ENCODE data around the gene LCN12.
"Not testable (repeated sequence)": the region's sequence is repeated elsewhere in the genome, so short reads cannot be mapped to it uniquely, and the experiment has no call there.

LCN12 gene

DNA sequence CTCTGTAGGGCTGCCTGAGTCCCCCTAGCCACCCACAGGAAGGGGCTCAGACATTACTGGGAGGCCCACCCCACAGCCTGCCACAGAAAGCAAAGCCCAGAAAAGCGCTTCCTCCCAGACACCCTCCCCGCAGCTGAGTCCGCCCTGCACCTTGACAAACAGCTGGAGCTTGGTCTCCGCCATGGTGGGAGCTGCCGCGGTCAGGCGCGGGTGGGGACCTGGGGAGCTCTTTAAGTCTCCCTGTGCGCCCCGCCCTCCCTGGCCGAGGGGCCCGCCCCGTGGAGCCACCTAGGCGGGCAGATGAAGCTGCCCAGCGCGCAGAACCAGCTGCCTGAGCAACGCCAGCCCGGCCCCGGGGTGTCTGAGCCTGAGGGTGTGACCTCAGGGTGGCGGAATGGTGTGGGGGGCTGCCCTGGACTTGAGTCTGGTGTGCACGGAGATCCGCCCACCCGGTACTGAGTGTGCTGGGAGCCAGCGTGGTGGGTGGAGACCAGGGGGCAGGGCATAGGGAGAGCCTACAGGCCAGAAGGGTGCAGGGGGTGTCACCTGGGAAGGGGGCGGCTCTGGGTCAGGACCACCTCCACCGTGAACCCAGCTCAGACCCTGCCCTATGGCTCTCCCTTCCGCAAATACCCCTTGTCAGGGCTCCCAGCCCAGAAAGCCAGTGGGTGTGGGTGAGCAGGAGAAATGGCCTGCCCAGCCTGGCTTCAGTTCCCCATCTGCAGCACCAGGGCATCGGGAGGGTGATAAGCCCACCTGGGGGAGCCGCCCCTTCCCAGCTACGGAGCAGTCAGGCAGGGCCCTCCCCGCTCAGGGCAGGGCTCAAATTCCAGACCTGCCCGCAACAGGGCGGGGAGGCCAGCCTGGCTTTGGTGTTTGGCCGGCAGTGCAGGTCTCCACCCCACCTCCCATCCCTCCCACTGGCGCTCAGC is 44.6 kb downstream of the LCN12 start, which contains the start of gene CLIC3:
TSS of gene CLIC3 (minus strand) at position 208 of the 932 bp plus-strand sequence. CDS start at position 183, 25 bp downstream.
- no peak for TF ChIP-seq EZH2 (IDR thresholded peaks at IDR 0.05)
- no peak for TF ChIP-seq POLR2AphosphoS5 (IDR thresholded peaks at IDR 0.05; ENCODE audit: borderline replicate concordance, low read depth, low read length)
- TF ChIP-seq FOXP2 (optimal IDR thresholded peaks at IDR 0.05; ENCODE audit: control extremely low read depth, extremely low read length, insufficient read depth): no peak
- no peaks in the 10 kb centered on the region for H3K9me3 ChIP-seq (ENCODE audit: low read depth, low read length)
- no peak within 1 kb of the TSS for H3K4me3 ChIP-seq
- peak within 1 kb of the TSS; percentile 59 for H3K9ac ChIP-seq (ENCODE audit: insufficient read length)
- DNase-seq (ENCODE audit: low read depth, low spot score): no peak
- H3K36me3 ChIP-seq (ENCODE audit: insufficient read depth, low read length): peaks cover 5% of the 10 kb centered on the region; the same call in 1 of the 2 replicates
- no peak within 1 kb of the TSS for H3K27ac ChIP-seq

DNA sequence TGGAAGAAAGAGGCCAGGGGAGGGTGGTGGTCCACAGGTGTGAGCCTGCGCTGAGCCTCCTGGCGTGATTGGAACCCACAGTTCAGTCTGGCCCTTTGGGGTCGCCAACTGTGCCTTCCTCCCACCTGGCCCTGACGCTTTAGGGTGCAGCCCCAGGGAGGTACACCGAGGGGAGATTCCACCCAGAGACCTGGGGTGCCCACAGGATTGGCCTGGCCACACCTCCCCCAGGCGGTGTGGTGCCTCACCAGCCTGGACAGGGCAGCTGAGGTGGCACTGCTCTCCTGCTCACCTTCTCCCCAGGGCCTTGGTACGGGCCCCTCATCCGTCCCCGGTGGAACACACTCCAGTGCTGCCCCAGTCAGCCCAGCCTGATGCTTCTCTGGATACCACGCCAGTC is 45.3 kb downstream of the LCN12 start:
- Histone ChIP-seq H3K9ac (ENCODE audit: insufficient read length) (no peak overlapping the region), H3K27ac (no peak overlapping the region), H3K36me3 (ENCODE audit: insufficient read depth, low read length) (peaks cover 5% of the 10 kb centered on the region; the same call in 1 of the 2 replicates), H3K9me3 (ENCODE audit: low read depth, low read length) (no peaks in the 10 kb centered on the region), H3K4me3 (no peak overlapping the region)
- DNase-seq (ENCODE audit: low read depth, low spot score): no peak
- no peak for TF ChIP-seq FOXP2 (optimal IDR thresholded peaks at IDR 0.05; ENCODE audit: control extremely low read depth, extremely low read length, insufficient read depth)

DNA sequence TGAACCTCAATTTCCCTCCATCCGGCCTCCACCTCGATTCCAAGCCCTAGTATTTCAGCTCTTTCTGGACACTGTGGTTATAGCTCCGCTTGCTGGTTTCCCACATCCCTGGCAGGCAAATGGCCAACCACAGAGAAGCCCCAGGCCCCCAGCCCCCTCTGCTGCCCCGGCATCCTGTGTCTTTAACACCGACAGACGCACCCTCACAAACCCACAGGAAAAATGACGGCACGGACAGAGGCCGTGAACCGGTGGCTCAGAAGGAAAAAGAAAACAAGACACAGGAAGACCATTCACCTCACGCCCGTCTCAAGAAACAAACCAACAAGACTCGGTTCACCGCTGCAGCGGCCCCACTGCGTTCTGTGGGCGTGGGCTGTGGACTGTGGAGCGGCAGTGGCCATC is 45.8 kb downstream of the LCN12 start:
- no peak overlapping the region for H3K4me3 ChIP-seq
- peaks cover 5% of the 10 kb centered on the region; the same call in 1 of the 2 replicates for H3K36me3 ChIP-seq (ENCODE audit: insufficient read depth, low read length)
- no peak for DNase-seq (ENCODE audit: low read depth, low spot score)
- TF ChIP-seq POLR2AphosphoS5 (IDR thresholded peaks at IDR 0.05; ENCODE audit: borderline replicate concordance, low read depth, low read length) (no peak), FOXP2 (optimal IDR thresholded peaks at IDR 0.05; ENCODE audit: control extremely low read depth, extremely low read length, insufficient read depth) (no peak), EZH2 (IDR thresholded peaks at IDR 0.05) (no peak)
- no peak overlapping the region for H3K9ac ChIP-seq (ENCODE audit: insufficient read length)
- no peak overlapping the region for H3K27ac ChIP-seq
- no peaks in the 10 kb centered on the region for H3K9me3 ChIP-seq (ENCODE audit: low read depth, low read length)

DNA sequence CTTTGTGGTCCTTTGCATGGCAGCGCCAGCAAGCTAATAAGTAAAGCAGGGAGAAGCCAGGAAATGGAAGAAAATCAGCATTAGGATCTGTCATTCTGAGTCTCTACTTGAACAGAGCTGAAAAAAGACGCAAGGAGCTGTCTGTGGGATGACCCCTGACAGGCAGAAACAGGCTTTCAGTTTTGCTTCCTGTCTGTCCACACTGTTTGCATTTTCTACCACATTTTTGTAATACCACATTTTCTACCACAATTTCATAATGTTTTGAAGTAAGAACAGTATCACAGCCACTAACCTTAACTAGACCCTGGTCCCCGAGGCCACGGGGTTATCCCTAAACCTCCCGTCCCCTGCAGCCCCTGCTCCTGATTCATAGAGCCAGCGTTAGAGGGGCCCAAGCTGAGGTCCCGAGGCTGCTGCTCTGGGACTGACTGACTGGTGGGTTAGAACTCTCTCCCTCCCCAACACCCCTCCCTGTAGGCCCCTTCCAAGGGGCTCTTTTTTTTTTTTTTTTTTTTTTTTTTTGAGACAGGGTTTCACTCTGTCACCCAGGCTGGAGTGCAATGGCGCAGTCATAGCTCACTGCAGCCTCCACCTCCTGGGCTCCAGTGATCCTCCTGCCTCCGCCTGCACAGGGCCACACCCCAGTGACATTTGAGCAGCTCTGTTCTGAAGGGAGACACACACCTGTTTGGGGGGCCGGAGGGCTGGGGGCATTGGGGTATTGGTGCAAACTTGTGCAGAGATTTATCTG is 48.3 kb downstream of the LCN12 start:
- no peak overlapping the region for H3K27ac ChIP-seq
- no peak overlapping the region for H3K4me3 ChIP-seq
- no peak for DNase-seq (ENCODE audit: low read depth, low spot score)
- no peak overlapping the region for H3K9ac ChIP-seq (ENCODE audit: insufficient read length)
- H3K36me3 ChIP-seq (ENCODE audit: insufficient read depth, low read length): no peaks in the 10 kb centered on the region
- no peak for TF ChIP-seq EZH2 (IDR thresholded peaks at IDR 0.05)
- no peak for TF ChIP-seq FOXP2 (optimal IDR thresholded peaks at IDR 0.05; ENCODE audit: control extremely low read depth, extremely low read length, insufficient read depth)
- TF ChIP-seq POLR2AphosphoS5 (IDR thresholded peaks at IDR 0.05; ENCODE audit: borderline replicate concordance, low read depth, low read length): no peak
- no peaks in the 10 kb centered on the region for H3K9me3 ChIP-seq (ENCODE audit: low read depth, low read length)

DNA sequence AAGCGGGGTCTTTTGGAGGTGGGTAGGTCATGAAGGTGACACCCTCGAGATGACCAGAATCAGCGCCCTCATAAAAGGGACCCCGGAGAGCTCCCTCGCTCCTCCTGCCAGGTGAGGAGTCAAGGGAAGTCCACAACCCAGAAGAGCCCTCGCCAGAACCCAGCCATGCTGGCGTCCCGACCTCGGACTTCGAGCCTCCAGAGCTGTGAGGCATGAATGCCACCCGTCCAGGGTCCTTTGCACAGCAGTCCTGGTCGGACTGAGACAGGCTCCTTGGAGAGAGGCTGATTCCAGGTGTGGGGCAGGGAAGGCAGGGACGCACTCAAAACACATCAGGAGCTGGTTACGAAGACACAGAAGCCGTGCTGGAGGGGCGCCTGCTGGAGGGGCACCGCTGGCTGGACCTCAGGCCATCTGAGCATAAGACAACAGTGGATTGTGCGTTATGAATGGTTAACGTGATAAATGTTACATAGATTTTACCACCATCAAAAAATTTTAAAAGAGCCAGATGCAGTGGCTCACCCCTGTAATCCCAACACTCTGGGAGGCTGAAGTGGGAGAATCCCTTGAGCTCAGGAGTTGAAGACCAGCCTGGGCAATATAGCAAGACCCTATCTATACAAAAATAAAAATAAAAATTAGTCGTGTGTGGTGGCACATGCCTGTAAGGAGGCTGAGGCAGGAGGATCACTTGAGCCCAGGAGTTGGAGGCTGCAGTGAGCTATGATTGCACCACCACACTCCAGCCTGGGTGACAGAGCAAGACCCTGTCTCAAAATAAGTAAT is 50.0 kb downstream of the LCN12 start:
- no peak for TF ChIP-seq FOXP2 (optimal IDR thresholded peaks at IDR 0.05; ENCODE audit: control extremely low read depth, extremely low read length, insufficient read depth)
- TF ChIP-seq POLR2AphosphoS5 (IDR thresholded peaks at IDR 0.05; ENCODE audit: borderline replicate concordance, low read depth, low read length): no peak
- TF ChIP-seq EZH2 (IDR thresholded peaks at IDR 0.05): no peak
- H3K9ac ChIP-seq (ENCODE audit: insufficient read length): no peak overlapping the region
- no peak overlapping the region for H3K4me3 ChIP-seq
- no peak overlapping the region for H3K27ac ChIP-seq
- DNase-seq (ENCODE audit: low read depth, low spot score): no peak
- no peaks in the 10 kb centered on the region for H3K36me3 ChIP-seq (ENCODE audit: insufficient read depth, low read length)
- H3K9me3 ChIP-seq (ENCODE audit: low read depth, low read length): no peaks in the 10 kb centered on the region

DNA sequence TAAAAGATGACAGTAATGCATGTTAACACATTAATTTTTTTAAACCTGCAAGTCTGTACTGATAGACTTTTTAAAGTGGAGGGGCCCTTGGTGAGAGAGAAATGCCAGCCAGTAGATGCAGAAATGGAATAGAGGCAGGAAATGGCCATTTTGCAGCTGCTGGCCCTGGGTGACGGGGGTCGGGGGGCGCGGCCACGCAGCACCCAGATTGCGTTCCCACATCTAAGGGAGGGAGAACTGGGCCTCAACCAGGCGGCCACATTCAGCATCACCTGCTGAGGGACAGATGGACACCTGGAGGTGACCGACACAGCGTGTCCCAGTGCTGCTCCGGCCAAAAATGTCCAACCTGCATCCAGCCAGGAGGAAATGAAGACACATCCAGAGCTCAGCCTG is 50.6 kb downstream of the LCN12 start:
- Histone ChIP-seq H3K9me3 (ENCODE audit: low read depth, low read length) (no peaks in the 10 kb centered on the region), H3K36me3 (ENCODE audit: insufficient read depth, low read length) (no peaks in the 10 kb centered on the region), H3K9ac (ENCODE audit: insufficient read length) (no peak overlapping the region), H3K27ac (no peak overlapping the region), H3K4me3 (no peak overlapping the region)
- no peak for DNase-seq (ENCODE audit: low read depth, low spot score)
- no peak for TF ChIP-seq EZH2 (IDR thresholded peaks at IDR 0.05)
- TF ChIP-seq POLR2AphosphoS5 (IDR thresholded peaks at IDR 0.05; ENCODE audit: borderline replicate concordance, low read depth, low read length): no peak
- no peak for TF ChIP-seq FOXP2 (optimal IDR thresholded peaks at IDR 0.05; ENCODE audit: control extremely low read depth, extremely low read length, insufficient read depth)

DNA sequence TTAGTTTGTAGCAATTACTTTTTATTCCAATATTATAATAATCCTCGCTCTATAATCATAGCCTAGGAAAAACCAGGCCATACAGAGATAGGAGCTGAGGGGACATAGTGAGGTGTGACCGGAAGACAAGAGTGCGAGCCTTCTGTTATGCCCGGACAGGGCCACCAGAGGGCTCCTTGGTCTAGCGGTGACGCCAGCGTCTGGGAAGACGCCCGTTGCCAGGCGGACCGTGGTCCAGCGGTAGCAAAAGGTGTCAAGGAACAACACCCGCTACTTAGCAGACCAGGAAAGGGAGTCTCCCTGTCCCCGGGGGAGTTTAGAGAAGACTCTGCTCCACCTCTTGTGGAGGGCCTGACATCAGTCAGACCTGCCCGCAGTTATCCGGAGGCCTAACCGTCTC is 52.2 kb downstream of the LCN12 start:
- not testable (repeated sequence) for H3K9ac ChIP-seq (ENCODE audit: insufficient read length); H3K9me3 ChIP-seq (ENCODE audit: low read depth, low read length); H3K4me3 ChIP-seq; H3K36me3 ChIP-seq (ENCODE audit: insufficient read depth, low read length); H3K27ac ChIP-seq; DNase-seq (ENCODE audit: low read depth, low spot score)

Measured in SK-N-MC (cell line).